GM19372 (cell line): ENCODE data around the gene ANKRD13A.
A peak's percentile ranks its signal among the peaks of the same experiment; 100 is the strongest.
"Not testable (repeated sequence)": the region's sequence is repeated elsewhere in the genome, so short reads cannot be mapped to it uniquely, and the experiment has no call there.

Experiments used
- ATAC-seq: cut with Tn5 transposase; IDR thresholded peaks from one replicate; pipeline ENCODE4 v1.9.1; 2021; ENCODE audit warnings: mild to moderate bottlenecking, low read depth, moderate library complexity; ENCODE audit not compliant: unreplicated experiment

Gene ANKRD13A

DNA sequence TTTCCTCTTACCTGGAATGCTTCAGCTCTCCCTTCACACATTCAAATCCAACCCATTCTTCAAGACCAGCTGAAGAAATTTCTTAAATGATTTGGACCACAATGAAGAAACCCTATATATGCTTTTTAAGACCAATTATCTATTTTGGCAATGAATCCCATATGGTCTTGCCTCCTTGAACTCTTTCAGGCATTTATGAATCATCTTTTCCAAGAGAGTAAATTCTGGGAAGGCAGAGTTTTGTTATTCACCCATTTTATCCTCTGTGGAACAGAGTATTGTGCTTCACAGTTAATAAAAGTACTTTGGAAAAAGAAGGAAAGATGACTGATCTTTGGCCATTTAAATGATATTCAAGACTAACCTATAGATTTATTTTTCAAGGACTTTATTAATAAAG, 17.0 kb upstream of the ANKRD13A start:
- no peak for ATAC-seq

DNA sequence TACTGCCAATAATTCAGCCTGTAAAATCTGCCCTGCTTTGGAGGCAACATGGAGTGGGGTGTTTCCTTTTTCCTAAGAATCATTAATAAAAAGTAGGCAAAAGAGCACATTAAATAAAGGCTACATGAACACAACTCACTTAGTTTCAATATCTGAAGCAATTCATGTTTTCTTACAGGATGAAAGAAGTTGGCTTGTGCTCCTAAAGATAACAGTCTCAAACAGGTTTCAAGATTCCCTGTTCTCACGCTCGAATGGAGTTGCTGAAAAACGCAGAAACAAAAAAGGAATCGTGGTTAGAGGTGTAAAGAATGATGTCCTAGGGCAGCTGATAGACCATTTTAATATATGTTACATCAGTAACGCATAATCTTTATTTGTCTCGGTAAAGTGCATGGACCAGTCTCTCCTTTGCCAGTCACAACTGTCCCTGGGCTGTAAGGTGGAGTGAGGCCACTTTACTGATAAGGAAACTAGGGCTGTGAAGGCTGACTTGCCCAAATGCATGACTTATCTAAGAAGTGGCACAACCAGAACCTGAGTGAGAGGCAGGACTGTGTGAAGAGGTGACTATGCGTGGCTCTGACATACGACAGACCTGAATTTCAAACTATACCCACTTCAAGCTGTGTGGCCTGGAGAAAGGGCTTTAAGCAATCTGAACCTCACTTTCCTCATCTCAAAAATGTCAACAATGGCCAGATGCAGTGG, 15.6 kb upstream of the ANKRD13A start:
- no peak for ATAC-seq

DNA sequence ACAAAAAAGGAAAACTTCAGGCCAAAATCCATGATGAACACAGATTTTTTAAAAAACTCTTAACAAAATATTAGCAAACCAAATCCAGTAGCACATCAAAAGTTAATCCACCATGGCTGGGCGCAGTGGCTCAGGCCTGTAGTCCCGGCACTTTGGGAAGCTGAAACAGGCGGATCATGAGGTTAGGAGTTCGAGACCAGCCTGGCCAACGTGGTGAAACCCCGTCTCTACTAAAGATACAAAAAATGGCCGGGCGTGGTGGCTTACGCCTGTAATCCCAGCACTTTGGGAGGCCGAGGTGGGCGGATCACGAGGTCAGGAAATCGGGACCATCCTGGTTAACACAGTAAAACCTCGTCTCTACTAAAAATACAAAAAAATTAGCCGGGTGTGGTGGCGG, 13.0 kb upstream of the ANKRD13A start:
- ATAC-seq, result not testable (repeated sequence)

DNA sequence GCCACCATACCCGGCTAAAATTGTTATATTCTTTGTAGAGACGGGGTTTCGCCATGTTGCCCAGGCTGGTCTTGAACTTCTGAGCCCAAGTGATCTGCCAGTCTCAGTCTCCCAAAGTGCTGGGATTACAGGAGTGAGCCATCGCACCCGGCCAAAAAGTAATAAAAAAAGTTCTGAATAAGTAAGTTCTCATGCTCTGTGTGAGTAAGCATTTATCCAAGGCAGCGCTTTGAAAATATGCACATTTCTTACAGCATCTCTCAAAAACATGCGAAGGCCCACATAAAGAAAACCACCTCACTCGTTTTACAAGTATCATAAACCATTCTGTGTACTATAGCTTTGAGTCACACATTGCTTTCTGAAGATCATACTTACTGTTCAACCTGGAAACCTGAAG, 11.6 kb upstream of the ANKRD13A start:
- no peak for ATAC-seq

DNA sequence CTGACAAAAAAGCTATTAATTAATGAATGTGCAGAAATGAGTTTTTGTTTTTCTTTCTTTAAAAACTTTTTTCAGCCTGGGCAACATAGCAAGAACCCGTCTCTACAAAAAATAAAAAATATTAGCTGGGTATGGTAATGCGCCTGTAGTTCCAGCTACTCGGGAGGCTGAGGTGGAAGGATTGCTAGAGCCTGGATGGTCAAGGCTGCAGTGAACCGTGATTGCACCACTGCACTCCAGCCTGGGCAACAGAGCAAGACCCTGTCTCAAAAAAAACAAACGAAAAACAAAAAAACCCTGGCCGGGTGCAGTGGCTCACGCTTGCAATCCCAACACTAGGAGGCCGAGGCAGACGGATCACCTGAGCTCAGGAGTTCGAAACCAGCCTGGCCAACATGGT, 11.0 kb upstream of the ANKRD13A start:
- no peak for ATAC-seq

DNA sequence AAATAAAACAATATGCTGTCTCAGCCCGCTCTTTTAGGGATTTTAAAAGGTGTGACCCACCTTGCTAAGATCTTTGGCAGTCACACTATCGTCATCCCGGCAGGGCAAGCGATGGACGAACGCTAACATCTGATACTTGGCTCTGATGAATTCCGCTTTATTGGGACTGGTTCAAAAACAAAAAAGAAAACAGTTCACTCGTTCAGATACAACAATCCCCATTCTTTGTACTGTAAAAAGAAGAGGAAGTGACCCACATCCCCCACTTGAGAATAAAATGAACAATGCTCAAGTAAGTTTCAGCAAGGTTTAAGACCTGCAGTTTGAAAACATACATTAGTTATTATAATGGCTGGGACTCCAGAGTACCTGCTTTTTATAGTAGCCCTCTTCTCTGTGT, 10.3 kb upstream of the ANKRD13A start:
- no peak for ATAC-seq

DNA sequence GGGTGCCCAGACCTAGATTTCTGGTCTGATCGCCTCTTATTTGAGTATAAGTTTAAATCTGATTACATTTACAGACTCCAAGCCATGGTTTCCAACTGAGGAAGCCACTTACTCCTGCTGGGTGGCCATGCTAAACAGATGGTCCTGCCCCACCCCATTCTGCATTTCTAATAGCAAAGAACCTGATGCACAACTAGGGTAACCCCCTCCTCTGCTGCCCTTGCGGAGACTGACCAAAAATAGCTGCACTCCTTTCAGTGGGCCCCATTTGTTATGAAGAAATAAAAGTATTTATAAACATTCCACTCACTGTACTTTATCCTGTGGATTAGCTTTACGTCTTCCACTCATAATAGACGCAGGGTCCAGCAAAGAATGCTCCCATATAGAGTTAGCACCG, 9.8 kb upstream of the ANKRD13A start:
- no peak for ATAC-seq

DNA sequence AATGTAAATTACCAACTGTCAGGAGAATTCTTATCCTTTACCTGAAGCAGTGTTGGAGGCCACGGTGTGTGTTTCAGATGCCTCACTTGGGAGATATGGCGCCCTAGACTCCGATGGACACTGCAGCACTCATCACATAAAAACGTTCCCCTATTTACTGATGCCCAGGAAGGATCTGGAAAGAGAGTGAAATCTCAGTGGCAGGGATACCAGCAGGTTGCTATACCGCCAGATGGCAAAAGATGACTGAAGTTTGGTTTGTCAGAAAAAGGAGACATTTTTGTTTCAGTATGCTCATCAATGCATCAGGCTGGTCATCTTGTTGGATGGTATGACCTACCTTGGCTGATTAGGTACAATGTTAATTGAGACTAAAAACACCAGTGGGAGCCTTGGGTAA, 7.6 kb upstream of the ANKRD13A start:
- ATAC-seq, result no peak

DNA sequence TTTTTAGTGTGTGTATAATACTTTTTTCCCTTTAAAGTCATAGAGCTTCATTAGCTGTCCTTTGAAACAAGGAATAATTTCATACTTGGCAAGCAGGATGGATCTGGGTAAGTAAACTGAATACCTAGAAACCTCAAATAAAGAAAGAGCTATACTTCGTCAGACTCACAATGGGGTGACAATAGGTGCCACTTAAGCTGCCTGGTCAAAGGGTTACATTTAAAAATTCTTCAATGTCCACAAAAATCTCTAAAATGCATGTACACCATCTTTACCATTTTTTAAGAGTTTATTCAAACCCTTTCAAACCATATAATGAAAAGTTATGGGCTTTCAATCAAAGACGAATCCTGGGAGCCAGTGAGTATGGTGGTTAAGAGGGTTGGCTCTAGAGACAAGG, 6.1 kb upstream of the ANKRD13A start:
- no peak for ATAC-seq

DNA sequence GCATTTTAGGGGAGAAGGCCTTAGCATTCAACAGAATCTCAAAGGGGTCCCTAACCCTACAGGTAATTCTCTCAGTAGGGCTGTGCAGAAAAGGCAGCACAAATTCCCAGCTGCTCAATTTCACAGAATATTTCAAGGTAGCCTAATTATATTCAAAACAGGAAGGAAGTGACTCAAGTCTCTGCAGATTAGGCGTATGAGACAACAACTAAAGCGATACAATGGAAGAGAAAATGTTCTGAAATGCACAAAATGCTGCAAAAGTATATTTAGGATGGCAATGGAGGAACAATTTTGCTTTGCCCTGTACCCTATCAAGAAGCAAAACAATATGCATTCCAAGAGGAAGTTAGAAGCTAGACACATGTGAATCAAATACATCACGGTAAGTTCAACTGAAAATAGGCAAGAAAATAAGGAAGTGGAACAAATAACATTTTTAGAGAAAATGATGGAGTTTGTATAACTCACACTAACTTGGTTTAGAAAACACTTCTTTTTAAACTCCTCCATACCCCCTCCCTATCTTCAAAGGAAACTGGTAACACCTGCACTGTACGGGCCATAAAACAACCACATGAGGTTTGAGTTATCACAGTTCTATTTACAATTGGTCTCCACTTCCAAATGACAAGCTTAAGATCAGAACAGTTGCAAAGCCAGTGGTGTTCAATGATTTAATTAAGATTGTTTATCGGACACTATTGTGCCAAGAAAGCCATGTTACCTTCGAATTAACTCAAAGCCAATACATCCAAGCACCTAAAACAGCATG, 4.6 kb upstream of the ANKRD13A start:
- no peak for ATAC-seq

DNA sequence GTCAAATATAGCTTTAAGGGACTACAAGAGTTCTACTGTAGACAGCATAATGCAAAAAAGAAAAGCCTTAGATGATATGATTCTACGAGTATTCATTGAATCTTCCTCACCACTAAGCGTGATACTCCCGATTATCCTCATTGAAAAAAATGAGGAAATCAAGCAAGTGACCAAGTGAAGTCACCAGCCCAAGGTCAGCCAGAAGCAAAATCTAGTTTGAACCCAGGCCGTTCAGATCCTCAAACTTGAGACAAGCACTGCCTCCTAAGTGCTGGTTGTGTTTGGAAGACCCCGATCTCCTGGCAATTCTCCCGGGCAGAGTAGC, 3.9 kb upstream of the ANKRD13A start:
- no peak for ATAC-seq

DNA sequence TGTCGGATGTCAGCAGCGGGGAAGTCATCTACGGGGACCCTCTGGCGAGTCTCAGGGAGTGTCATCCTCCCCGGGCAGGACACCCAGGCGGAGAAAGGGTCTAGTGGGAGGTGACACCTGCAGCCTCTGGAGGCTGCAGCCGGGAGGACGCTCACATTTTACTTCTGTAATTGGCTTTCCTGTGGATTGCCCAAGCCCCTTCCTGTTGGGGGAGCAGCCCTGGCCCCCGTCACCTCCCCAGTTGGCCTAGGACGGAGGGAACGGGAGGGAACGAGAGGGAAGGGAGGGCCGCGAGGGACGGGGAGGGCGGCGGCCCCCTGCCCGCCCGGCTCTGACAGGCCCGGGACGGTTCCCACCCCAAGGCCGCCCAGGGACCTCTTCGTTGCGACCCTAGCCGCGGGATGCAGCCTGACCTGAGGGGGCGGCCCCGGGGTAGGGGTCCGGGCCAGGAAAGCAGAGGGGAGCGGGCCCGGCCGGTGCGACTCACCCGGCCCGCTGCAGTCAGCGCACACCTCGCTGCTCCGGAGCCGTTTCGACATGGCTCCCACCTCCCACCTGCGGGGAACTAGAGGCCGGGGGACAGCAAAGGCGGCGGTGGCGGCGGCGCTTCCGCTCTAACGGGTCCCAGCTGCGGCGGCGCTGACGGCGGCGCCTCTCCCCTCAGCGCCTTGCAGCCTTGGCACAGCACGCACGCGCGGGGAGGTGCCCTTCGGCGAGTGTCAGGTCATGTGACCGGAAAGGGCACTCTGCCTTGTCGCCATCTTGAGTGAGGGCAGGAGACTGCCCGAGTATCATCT, 3.3 kb upstream of the ANKRD13A start, which contains the start of gene GIT2:
Gene GIT2, minus strand, starts transcription at position 683 of the 797 bp plus-strand sequence. Its CDS starts 144 bp downstream, at position 539.
- ATAC-seq, result peak; percentile 71

DNA sequence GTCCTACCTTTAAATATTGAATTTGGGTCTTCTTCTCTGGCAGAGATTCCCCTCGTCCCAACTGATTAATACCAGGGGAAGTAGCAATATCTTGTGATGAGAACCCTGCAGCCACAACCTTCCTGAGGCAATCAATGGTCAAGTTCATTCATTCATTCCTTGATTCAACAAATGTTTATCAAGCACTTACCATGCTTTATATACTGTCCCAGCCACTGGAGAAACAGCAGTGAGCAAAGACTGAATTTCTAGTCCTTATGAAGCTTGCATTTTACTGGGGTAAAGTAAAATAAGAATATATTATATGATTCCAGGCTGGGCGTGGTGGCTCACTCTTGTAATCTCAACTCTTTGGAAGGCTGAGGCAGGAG, 2.8 kb upstream of the ANKRD13A start:
- ATAC-seq, result no peak

DNA sequence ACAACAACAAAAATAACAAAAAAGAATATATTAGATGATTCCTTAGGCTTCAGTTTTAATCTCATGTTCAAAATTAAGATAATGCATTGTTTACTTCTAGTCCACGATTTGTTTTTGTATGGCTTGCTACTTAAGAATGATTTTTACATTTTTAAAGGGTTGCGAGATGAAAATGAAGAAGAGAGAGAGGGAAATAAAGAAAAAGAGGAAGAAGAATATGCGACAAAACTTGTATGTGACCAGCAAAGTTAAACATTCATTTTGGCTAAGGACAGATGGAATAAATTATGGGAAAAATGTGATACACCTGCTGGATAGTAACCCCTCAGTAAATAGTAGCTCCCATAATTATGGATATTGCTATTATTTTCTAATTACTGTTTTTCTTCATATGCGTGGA, 1.8 kb upstream of the ANKRD13A start:
- ATAC-seq, result no peak

DNA sequence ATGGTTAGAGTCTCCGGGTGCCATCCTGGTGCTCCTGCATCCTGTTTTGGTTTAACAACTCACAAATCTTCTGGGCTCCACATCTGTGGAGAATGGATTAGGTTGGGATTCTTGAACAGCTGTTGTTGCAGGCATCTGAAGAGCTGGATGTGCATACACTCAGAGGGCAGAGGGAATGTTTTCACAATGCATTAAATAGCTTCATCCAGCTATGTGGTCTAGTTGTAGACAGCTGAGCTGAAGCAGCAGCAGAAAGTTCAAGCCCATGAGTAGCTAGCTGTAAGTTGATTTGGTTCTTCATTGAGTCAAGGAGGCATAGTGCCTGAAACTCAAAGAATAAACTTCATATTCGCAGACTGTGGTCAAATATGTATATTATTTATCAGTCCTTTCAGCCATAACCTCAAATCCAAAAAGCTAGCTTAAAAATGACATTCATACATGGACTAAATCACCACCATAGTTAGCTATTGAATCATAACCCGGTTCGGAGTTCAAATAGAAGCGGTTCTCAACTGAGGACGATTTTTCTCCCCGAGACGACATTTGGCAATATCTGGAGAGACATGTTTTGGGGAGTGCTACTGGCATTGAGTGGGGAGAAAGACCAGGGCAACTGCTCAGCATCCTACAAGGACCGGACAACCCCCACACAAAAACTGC, 858 bp upstream of the ANKRD13A start:
- no peak for ATAC-seq

DNA sequence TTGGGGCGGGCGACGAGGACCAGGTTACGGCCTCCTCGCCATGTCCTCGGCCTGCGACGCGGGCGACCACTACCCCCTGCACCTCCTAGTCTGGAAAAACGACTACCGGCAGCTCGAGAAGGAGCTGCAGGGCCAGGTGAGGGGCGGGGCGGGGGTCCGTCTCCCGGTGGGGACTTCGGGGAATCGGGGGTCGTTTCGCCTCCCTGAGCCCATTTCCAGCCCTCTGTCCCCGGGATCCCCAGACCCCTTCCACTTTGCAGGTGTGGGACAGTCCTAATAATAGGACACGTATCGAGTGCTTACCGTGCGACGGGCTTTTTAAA, 380 bp downstream of the ANKRD13A start:
- no peak for ATAC-seq

DNA sequence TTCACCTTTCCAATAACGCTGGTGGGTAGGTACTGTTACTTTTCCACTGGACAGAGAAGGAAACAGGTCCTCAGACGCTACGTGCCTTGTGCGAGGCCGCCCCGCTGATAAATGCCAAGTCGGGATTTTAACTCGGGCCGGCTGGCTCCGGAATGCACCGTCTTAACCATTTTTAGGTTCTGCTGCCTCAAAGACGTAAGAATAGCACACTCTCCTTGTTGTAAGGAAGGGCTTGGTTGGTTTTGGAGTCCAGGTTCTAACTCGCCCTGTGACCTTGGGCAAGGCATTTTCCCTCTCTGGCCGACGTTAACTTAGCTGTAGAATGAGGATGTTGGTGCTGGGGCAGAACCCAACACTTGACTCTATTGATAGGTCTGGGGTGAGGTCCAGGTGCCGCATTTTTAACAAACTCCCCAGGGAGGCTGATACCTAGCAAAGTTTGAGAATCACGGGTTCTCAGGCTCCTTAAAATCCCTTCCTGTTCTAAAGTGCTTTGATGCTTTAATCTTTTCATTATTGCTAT, 814 bp downstream of the ANKRD13A start:
- no peak for ATAC-seq

DNA sequence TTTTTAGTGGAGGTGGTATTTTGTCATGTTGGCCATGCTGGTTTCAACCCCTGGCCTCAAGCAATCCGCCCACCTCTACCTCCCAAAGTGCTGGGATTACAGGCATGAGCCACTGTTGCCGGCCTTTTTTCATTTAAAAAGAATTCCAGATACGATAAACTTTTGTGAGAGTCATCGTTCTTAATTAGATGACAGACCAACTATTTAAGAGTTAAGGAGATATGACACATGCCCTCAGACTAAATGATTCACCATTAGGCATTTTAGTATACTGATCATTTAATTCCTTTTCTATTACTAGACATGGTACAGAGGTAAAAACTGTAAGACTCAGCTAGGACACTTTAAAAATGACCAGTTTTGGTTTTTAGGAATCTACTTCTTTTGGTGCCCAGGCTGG, 2.4 kb downstream of the ANKRD13A start:
- no peak for ATAC-seq

DNA sequence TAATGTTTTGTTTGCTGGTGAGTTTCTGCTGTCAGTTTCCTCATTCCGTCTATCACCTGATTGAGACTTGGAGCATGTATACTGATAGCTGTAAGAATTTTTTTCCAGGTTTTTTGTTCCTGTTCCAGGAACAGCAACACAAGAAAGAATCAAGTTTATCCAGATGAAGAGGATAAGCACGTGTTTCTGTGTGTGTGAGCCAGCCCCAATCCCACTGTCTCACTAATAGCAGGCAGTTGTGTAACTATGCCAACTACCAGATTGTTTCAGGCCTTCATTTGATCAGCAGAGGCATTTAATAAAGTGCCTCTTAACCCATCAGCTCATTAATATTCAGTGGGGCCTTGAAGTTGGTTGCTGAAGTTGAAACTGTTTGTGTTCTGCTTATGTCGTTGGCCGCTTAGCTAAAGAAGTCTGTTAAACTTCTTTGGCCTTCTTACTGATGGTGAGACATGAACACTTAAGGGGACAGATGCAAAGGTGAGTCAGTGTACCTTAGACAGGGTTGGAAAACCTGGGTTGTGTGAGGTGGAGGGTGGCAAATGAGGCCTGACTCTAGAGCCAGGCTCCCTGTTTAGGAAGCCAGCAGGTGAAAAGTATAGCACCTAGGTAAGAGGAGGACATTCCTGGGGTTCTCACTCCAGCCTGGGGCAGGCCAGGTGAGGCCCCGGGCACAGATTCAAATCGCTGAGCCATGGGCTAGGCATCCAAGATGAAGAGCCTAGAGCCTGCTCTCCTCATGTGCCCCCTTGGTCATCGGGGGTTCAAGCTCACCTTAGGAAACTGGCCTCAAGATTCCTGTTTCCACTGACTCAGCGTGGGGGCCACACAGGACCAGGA, 3.7 kb downstream of the ANKRD13A start:
- no peak for ATAC-seq

DNA sequence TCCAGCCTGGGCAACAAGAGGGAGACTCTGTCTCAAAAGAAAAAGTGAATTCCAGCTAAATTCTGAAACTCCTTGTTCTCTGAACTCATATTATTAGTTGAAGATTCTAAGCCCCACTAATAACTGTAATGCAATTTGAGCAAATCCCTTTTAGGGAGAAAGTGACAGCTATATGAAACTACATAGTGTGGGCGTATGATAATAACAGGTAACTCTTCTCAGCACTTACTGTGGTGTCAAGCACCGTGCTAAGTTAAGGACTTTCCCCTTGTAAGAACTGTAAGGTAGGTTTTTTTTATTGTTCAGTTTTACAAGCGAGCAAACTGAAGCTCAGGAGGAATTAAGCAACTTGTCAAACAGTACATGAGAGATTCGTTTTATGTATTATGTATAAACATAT, 5.4 kb downstream of the ANKRD13A start:
- ATAC-seq, result no peak
